ENCODE results near the gene ST8SIA2.

Gene ST8SIA2

DNA sequence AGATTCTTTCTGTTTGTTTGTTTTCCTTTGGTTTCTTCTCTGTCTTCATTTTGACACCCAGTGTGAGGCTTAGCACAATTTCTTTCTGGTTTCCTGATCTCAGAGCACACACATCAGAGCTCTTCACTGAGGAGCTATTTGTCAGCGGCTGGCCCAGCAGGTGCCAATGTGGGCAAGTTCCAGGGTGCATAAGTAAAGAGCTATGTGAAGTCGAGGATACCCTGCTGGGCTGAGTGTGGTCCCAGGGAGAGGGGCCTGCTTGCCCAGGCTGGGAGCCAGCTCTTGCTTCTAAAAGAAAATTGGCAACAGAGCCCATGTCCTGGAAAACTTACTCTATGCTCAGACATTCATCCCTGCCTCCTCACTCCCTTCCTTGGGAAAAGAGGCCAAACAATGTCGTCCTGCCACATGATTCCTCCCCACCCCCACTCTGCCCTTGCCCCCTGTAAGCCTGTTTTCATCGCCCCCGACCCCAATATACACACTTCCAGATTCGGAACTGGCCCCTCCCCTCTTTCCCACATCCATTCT is 101.2 kb downstream of the ST8SIA2 start:
- DNase-seq (ENCODE audit: low read depth, low spot score): no peak

DNA sequence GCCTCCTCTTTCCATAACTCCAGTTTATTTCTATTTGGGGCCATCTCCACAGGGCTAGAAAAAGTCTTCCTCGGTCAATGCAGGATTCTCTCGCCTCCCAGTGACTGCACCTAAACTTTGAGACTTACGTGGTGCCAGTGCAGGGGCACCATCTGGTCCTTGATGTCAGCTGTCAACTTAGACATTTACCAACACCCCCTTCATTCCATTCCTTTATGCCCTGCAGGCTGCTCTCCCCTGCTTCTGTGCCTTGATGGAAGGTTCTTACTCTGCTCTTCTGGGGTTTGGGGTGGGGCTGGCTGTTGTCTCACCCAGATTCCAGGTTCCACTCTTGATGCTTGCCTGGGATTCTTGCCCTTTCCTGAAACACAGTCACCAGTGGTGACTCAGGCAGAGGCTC is 101.8 kb downstream of the ST8SIA2 start:
- no peak for DNase-seq (ENCODE audit: low read depth, low spot score)

DNA sequence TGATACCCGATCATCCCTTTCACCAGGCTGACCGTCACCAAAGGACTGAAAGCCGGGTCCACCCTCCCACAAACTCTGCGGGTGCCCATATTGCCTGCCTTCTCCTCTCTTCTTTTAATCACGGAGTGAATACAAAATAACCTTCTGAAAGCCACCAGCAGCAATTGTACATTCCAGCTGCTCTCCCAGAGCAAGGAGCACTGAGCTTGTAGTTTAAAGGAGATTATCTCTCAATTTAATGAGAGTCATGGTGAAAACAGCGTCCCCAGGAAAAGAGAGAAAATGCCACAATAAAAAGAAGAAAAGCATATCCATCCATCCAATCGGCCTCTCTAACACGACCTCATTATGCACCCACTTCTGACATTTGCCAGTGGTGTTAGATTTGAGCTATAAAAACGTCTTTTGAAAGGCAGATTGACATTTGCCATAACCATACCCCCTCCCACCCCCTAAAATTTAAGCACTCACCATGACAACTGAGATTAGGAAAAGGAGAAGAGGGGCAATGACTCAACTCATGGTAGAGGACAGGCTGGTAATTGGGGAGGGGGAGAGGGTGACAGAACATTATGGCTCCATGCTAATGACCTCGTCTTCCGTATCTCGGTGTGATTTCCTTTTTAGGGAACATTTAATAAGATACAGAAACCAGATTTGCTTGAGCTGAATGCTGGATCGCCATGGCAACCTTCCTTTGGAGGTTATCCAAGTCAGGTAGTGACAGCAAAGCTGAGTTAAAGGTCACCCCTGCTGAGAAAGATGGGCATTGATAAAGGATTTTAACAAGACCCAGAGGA is 106.2 kb downstream of the ST8SIA2 start:
- no peak for DNase-seq (ENCODE audit: low read depth, low spot score)

- DNase-seq (ENCODE audit: low read depth, low spot score): no peak
Measured at GRCh38 chr15:92502336-92502735, 108.7 kb downstream of the ST8SIA2 start.

- DNase-seq (ENCODE audit: low read depth, low spot score): no peak
Measured at GRCh38 chr15:92502930-92503857, 109.5 kb downstream of the ST8SIA2 start.

- DNase-seq (ENCODE audit: low read depth, low spot score): no peak
Measured at GRCh38 chr15:92503889-92504288, 110.2 kb downstream of the ST8SIA2 start.

DNA sequence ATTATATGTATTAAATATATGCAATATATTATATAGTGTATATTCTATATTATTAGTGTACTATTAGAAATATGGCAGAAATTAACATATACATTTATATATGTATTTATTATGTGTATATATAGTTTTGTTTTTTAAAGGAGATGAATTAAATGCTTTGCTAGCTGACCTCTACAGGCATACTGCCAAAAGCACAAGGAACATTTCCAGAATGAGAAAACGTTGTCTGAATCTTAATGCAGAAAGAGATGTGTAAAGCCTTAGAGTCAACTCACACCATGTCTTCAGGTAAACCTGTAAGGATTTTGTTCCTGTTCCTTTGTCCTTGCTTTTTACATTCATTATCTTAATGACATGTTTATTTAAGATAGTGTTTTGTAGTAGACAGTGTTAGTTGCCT is 111.9 kb downstream of the ST8SIA2 start:
- no peak for DNase-seq (ENCODE audit: low read depth, low spot score)

DNA sequence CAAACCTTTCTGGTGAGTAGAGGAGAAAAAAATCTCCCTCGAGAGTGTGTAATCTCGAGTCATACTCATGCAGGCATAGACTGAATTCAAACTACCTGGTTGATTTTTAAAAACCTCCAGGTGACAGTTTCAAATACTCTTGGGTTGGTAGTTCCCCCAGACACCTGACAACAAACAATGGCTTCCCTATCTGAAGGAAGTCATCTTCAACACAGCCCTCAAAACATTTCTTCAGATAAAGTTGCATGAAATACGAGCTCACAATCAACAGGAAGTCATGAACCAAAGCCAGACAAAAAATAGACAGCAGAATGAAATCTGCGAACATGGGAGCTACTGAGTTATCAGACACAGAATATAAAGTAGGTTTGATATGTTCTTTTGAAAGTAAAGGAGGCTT is 112.8 kb downstream of the ST8SIA2 start:
- DNase-seq (ENCODE audit: low read depth, low spot score): no peak

GRCh38 chr15:92510163-92510882 is 116.6 kb downstream of the ST8SIA2 start:
- DNase-seq (ENCODE audit: low read depth, low spot score): no peak

All from activated naive CD8-positive, alpha-beta T cell treated with anti-CD3 and anti-CD28 coated beads, Interleukin-2, amount 50 U/mL, for 16 hours (primary cell).